A549 (cell line): Measurements from ENCODE around the gene CCDC97. TPM values are rescaled to one million over a fixed set of nuclear protein-coding genes. Genes with fewer than 3 reads are reported as not detected.

Experiments
- ATAC-seq, 2 experiments: fragments of 200-7000 bp in 1 of 2; fragments of >200 bp in 1 of 2; cut with Nextera tagmentation in 1 of 2; cut with Tn5 transposase in 1 of 2; 3 replicates each; pipeline versions ENCODE4 v1.8.0 to v1.9.1; 2018 to 2020; ENCODE audit warnings: mild to moderate bottlenecking in 1 of 2, moderate library complexity in 1 of 2
- CTCF ChIA-PET: fragments of 300-600 bp; sonication (Branson Sonifier 250); formaldehyde crosslinking; extraction: SDS; loops from one replicate; lab custom pipeline; 2021; ENCODE audit warnings: antibody characterized with exemption, inconsistent platforms; lab: Yijun Ruan, JAX
- POLR2A ChIA-PET: fragments of 350-600 bp; formaldehyde crosslinking; extraction: SDS; loops from one replicate; lab custom pipeline; 2021; ENCODE audit warnings: antibody characterized with exemption, inconsistent platforms; lab: Yijun Ruan, JAX
- DNase-seq, 2 experiments: peaks; one replicate each; pipeline versions ENCODE4 v3.0.0 to v3.0.0-alpha.2; 2011 to 2016; ENCODE audit warnings: low read depth in 1 of 2, low spot score in 1 of 2
- FAIRE-seq: peaks from 2 replicates; lab custom pipeline; 2011; peaks lifted over from hg19 to GRCh38; lab: Jason Lieb, UNC
- H3K27ac ChIP-seq, 2 experiments: fragments of >200 bp; sonication (Bioruptor Twin); formaldehyde crosslinking; 3 replicates each; pipeline ENCODE4 v1.5.1; 2016 to 2017
- H3K4me1 ChIP-seq: fragments of >200 bp; sonication (Bioruptor Twin); formaldehyde crosslinking; 3 replicates; pipeline ENCODE4 v1.6.1; 2016
- H3K4me2 ChIP-seq: fragments of >200 bp; sonication (Bioruptor Twin); formaldehyde crosslinking; 3 replicates; pipeline ENCODE4 v1.6.1; 2016
- H3K4me3 ChIP-seq: fragments of >200 bp; sonication (Bioruptor Twin); formaldehyde crosslinking; 3 replicates; pipeline ENCODE4 v1.5.1; 2016
- H3K9me3 ChIP-seq: fragments of >200 bp; sonication (Bioruptor Twin); formaldehyde crosslinking; 3 replicates; pipeline ENCODE4 v1.6.1; 2016
- CBX8 ChIP-seq: fragments of 200-600 bp; sonication (generic); IDR thresholded peaks from 2 replicates; pipeline ENCODE4 v1.6.1; 2016
- FOXS1 ChIP-seq: fragments of 250-450 bp; sonication (Bioruptor Pico); IDR thresholded peaks from 2 replicates; pipeline ENCODE4 v1.5.0; 2020; ENCODE audit warnings: mild to moderate bottlenecking, moderate library complexity
- GATA3 ChIP-seq: IDR thresholded peaks from 2 replicates; pipeline ENCODE4 v1.6.1; 2012; ENCODE audit warnings: borderline replicate concordance
- HOXA7 ChIP-seq: fragments of 250-450 bp; sonication (Bioruptor Pico); IDR thresholded peaks from 2 replicates; pipeline ENCODE4 v1.5.0; 2020; ENCODE audit warnings: mild to moderate bottlenecking, moderate library complexity
- KDM5A ChIP-seq: fragments of 200-600 bp; sonication (generic); IDR thresholded peaks from 2 replicates; pipeline ENCODE4 v1.6.1; 2016; ENCODE audit warnings: antibody characterized with exemption, mild to moderate bottlenecking
- PHF8 ChIP-seq: fragments of 200-600 bp; sonication (generic); IDR thresholded peaks from 2 replicates; pipeline ENCODE4 v1.6.1; 2016; ENCODE audit warnings: low read depth, mild to moderate bottlenecking, antibody characterized with exemption, moderate library complexity, borderline replicate concordance
- POLR2AphosphoS2 ChIP-seq: conservative IDR thresholded peaks from 2 replicates; pipeline ENCODE4 v1.6.1; 2012; ENCODE audit warnings: low read length, improper control_type of control experiment, inconsistent platforms
- RCOR1 ChIP-seq: fragments of 150-350 bp; IDR thresholded peaks from 2 replicates; pipeline ENCODE4 v1.6.1; 2014; ENCODE audit warnings: antibody characterized with exemption, low read length, low read depth
- RFX5 ChIP-seq: fragments of 450-650 bp; IDR thresholded peaks from 2 replicates; pipeline ENCODE4 v1.7.1; 2014; ENCODE audit warnings: antibody characterized with exemption, mild to moderate bottlenecking, moderate library complexity
- ZFP36 ChIP-seq: fragments of 450-650 bp; IDR thresholded peaks from 2 replicates; pipeline ENCODE4 v1.6.1; 2014; ENCODE audit warnings: borderline replicate concordance; ENCODE audit not compliant: partially characterized antibody
- WGBS: methylation state at CpG from one replicate; pipeline ENCODE4 v1.1.6; 2017; ENCODE audit errors: missing lambda C conversion rate; 5-methylcytosine and 5-hydroxymethylcytosine counted together
- polyA plus RNA-seq, 4 experiments: library from polyadenylated mRNA; depleted of rRNA in 3 of 4; stranded (reverse); fragments of >200 nt; fragmentation: RNase III in 1 of 4; extraction: RNeasy Plus Mini Kit Qiagen cat#74134 plus additional on column Dnase treatment in 1 of 4; gene quantifications; 2 replicates in 3 of 4; 3 replicates in 1 of 4; pipeline ENCODE4 v1.2.3, GENCODE V29; 2011 to 2017
- TF ChIP-seq, protein P1 (sequence below): fragments of >200 bp; sonication (Bioruptor Twin); formaldehyde crosslinking; IDR thresholded peaks from 2 replicates; pipeline ENCODE4 v1.6.1; 2016
- TF ChIP-seq, protein P2 (sequence below): fragments of >200 bp; sonication (Bioruptor Twin); formaldehyde crosslinking; IDR thresholded peaks from 3 replicates; pipeline ENCODE4 v1.6.1; 2016
- TF ChIP-seq, protein P3 (sequence below): fragments of 450-650 bp; IDR thresholded peaks from 2 replicates; pipeline ENCODE4 v1.6.1; 2014; ENCODE audit warnings: antibody characterized with exemption

The CCDC97 gene
- polyA plus RNA-seq, 2 of the 4 experiments (the other 2 are of a cell fraction): 18.7 to 26.8 TPM

DNA sequence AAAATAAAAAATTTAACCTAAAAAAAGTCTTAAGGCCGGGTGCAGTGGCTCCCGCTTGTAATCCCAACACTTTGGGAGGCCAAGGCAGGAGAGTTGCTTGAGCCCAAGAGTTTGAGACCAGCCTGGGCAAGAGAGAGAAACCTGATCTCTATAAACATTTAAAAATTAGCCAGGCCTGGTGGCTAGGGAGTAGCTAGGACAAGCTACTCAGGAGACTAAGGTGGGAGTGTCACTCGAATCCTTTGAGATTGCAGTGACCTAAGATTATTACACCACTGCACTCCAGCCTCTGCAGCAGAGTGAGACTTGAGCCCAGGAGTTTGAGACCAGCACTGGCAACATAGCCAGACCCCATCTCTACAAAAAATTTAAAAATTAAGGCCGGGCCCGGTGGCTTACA, 1.1 kb downstream of the CCDC97 start:
- 0 out of 2 replicates have a peak, but pooled peaks have one; percentile 20 for TF ChIP-seq HOXA7 (CRISPR knock-in tag)
- no peak for TF ChIP-seq PHF8
- FAIRE-seq (no peak), ATAC-seq (no peak), DNase-seq (no peak)
- H3K4me3 ChIP-seq: peak overlapping the region; percentile 57
- 52% methylated on average over 5 of the region's 5 CpGs for WGBS
- no peaks in the 10 kb centered on the region for H3K9me3 ChIP-seq
- H3K4me2 ChIP-seq: peak overlapping the region; percentile 89
- H3K4me1 ChIP-seq: peaks cover 24% of the 10 kb centered on the region
- ChIA-PET POLR2A (interaction anchor here (0.9 to 1.8 kb wide), 5 partner anchors 8 to 107 kb away, joined by 3 to 11 read pairs (median 5); partner anchors contain the start of gene HNRNPUL1), CTCF (interaction anchor here (1.1 to 19.5 kb wide), 7 partner anchors 9 to 259 kb away, joined by 4 to 598 read pairs (median 23); partner anchors contain the start of gene TGFB1)
- peak overlapping the region; percentile 91 to 92 for H3K27ac ChIP-seq

DNA sequence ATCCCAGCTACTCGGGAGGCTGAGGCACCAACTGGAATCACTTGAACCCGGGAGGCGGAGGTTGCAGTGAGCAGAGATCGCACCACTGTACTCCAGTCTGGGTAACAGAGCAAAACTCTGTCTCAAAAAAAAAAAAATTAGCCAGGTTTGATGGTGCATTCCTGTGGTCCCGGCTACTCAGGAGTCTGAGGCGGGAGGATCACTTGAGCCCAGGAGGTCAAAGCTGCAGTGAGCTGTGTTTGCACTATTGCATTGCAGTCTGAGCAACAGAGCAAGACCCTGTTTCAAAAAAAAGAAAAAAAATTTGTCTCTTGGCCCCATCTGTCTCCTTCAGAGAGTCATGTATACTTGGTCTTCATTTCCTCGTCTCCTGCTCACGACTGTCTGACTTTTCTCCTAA, 1.6 kb downstream of the CCDC97 start:
- Histone ChIP-seq H3K27ac (peak overlapping the region in 1 of 2 experiments; percentile 92; a peak in 1 of 6 replicates), H3K9me3 (no peaks in the 10 kb centered on the region), H3K4me2 (peak overlapping the region; percentile 89), H3K4me3 (no peak overlapping the region), H3K4me1 (peaks cover 24% of the 10 kb centered on the region)
- ATAC-seq (no peak), DNase-seq (no peak), FAIRE-seq (no peak)
- POLR2A ChIA-PET: no interaction called here
- WGBS: 96% methylated on average over 8 of the region's 8 CpGs
- TF ChIP-seq FOXS1: no peak
- TF ChIP-seq, all 56 proteins: peak for 0
- CTCF ChIA-PET: interaction anchor here (1.1 to 19.5 kb wide), 5 partner anchors 9 to 185 kb away, joined by 4 to 598 read pairs (median 23); partner anchors contain the start of gene TGFB1

DNA sequence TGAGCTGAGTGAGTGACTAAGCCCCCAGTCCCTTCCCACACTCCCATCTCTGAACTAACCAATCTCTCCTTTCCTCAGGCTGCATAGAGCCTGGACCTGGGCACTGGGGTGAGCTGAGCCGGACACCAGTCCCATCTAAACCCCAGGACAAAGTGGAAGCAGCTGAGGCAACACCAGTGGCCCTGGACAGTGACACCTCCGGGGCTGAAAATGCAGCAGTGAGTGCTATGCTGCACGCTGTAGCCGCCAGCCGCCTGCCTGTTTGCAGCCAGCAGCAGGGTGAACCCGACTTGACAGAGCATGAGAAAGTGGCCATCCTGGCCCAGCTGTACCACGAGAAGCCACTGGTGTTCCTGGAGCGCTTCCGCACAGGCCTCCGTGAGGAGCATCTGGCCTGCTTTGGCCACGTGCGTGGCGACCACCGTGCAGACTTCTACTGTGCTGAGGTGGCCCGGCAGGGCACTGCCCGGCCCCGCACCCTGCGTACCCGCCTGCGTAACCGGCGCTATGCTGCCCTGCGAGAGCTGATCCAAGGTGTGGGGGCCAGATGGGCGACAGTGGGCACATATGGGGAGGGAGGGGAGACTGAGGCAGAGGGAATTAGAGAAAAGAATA, 6.4 kb downstream of the CCDC97 start:
- Histone ChIP-seq H3K27ac (no peak overlapping the region), H3K4me3 (no peak overlapping the region), H3K4me2 (no peak overlapping the region)
- 95% methylated on average over 24 of the region's 24 CpGs for WGBS
- CTCF ChIA-PET: interaction anchor here (0.8 to 18.6 kb wide), 12 partner anchors 10 to 653 kb away, joined by 3 to 295 read pairs (median 4); partner anchors contain the start of genes CCDC97, HNRNPUL1 and TGFB1
- TF ChIP-seq KDM5A: no peak
- TF ChIP-seq, protein P1, sequence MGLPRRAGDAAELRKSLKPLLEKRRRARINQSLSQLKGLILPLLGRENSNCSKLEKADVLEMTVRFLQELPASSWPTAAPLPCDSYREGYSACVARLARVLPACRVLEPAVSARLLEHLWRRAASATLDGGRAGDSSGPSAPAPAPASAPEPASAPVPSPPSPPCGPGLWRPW: no peak
- no peak for TF ChIP-seq CBX8
- TF ChIP-seq, protein P2, sequence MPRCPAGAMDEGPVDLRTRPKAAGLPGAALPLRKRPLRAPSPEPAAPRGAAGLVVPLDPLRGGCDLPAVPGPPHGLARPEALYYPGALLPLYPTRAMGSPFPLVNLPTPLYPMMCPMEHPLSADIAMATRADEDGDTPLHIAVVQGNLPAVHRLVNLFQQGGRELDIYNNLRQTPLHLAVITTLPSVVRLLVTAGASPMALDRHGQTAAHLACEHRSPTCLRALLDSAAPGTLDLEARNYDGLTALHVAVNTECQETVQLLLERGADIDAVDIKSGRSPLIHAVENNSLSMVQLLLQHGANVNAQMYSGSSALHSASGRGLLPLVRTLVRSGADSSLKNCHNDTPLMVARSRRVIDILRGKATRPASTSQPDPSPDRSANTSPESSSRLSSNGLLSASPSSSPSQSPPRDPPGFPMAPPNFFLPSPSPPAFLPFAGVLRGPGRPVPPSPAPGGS: no peak
- no peak for TF ChIP-seq RFX5
- TF ChIP-seq ZFP36: no peak
- no peak for TF ChIP-seq GATA3
- TF ChIP-seq, all 56 proteins: peak for 0
- H3K4me1 ChIP-seq: peaks cover 7% of the 10 kb centered on the region
- DNase-seq (no peak), ATAC-seq (no peak), FAIRE-seq (no peak)
- no peaks in the 10 kb centered on the region for H3K9me3 ChIP-seq
- POLR2A ChIA-PET: no interaction called here

DNA sequence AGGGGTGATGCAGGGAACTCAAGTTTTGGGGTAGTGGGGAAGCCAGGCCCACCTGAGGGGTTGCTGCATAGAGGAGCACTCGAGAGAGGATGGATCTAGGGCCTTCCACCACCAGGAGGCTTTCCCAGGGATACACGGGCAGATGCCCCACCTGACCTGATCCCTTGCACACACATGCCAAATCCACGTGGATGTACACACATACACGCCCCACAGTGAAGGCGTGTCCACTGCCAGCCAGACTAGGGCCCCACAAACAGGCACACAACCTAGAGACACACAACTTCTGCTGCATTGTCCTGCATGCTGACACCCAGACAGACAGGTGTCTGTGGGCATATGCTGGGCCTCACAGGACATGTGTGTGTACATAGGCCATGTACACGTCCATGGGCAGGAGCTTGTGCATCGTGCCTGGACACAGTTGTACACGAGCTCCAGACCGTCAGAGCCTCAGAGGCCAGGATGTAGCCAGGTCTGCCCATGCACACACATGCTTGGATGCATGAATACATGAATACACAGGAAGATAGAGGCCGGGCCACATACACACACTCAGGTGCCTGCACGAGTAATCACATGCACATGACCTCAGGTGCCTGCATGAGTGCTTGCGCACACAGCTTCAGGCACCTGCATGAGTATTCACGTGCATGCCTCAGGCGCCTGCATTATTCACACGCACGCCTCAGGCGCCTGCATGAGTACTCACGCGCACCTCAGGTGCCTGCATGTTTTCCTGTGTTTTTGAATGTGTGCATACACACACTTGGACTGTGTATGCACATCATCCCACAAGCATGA, 8.9 kb downstream of the CCDC97 start:
- no peak for DNase-seq
- H3K9me3 ChIP-seq: no peaks in the 10 kb centered on the region
- no peak overlapping the region for H3K4me2 ChIP-seq
- 0 out of 6 replicates have a peak, but pooled peaks of 1 of the 2 experiments have one; percentile 2 for ATAC-seq
- POLR2A ChIA-PET: interaction anchor here (0.6 kb wide), 1 partner anchor 8 kb away, joined by 3 read pairs; the partner anchor contains the start of gene CCDC97
- CTCF ChIA-PET: interaction anchor here (1.0 to 18.6 kb wide), 10 partner anchors 13 to 247 kb away, joined by 3 to 295 read pairs (median 6); partner anchors contain the start of genes CCDC97, HNRNPUL1 and TGFB1
- TF ChIP-seq, protein P3, sequence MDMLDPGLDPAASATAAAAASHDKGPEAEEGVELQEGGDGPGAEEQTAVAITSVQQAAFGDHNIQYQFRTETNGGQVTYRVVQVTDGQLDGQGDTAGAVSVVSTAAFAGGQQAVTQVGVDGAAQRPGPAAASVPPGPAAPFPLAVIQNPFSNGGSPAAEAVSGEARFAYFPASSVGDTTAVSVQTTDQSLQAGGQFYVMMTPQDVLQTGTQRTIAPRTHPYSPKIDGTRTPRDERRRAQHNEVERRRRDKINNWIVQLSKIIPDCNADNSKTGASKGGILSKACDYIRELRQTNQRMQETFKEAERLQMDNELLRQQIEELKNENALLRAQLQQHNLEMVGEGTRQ: 0 out of 2 replicates have a peak, but pooled peaks have one; percentile 8
- no peak for TF ChIP-seq RCOR1
- 0 out of 2 replicates have a peak, but pooled peaks have one; percentile 79 for TF ChIP-seq POLR2AphosphoS2
- FAIRE-seq: peak; percentile 18
- H3K4me3 ChIP-seq: no peak overlapping the region
- H3K27ac ChIP-seq: no peak overlapping the region
- 87% methylated on average over 19 of the region's 19 CpGs for WGBS
- H3K4me1 ChIP-seq: peaks cover 28% of the 10 kb centered on the region
